GM12864 (cell line): Measurements from ENCODE around the gene SMARCD1.

Experiments used
- DNase-seq: peaks from one replicate; pipeline ENCODE4 v3.0.0-alpha.2; 2011; ENCODE audit warnings: low read depth
- H3K4me3 ChIP-seq: 2 replicates; pipeline ENCODE4 v1.5.1; 2011; ENCODE audit warnings: mild to moderate bottlenecking, low read depth, low read length, control low read depth
- CTCF ChIP-seq: IDR thresholded peaks from 2 replicates; pipeline ENCODE4 v1.5.1; 2011; ENCODE audit warnings: low read depth, mild to moderate bottlenecking, moderate library complexity, low read length, control low read depth, inconsistent platforms; ENCODE audit errors: missing control alignments

The SMARCD1 gene

DNA sequence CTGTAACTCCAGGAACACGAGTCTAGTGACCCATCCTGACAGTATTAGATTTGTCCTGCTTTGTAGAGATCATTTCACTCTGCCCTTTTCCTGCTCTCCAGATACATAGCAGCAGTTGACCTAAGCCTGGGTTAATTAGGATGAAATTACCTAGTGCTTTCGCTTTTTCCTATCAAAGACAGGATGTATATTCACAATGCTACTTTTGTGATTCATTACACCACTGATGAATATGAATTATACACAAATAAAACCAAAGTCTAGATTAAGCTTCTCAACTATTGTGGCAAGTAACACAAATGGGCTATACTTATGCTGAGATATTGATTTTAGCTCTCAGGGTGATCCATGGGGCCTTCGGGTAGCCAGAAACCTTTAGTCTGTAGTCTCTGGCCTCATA is 64.2 kb downstream of the SMARCD1 start:
- DNase-seq, result no peak

More for the DNA sequence above, 64.2 kb downstream of the SMARCD1 start:
- no peak for TF ChIP-seq CTCF
- H3K4me3 ChIP-seq, result no peak overlapping the region
